Right lobe of liver (tissue), 6 donors: Measurements from ENCODE around the gene TMEM30A. TPM values are rescaled to one million over a fixed set of nuclear protein-coding genes. Genes with fewer than 3 reads are reported as not detected.
A peak's percentile ranks its signal among the peaks of the same experiment; 100 is the strongest.

ENCODE experiments used
- ATAC-seq, 4 donors: fragments of 200-7000 bp; cut with Tn5 transposase; one replicate each; pipeline ENCODE4 v1.9.1; 2020; ENCODE audit warnings: mild to moderate bottlenecking in 4 of 4, moderate library complexity in 4 of 4
- DNase-seq, 3 donors: peaks; one replicate each; pipeline ENCODE4 v3.0.0-alpha.2; 2020
- H3K27ac ChIP-seq, 3 donors: fragments of 200-600 bp; one replicate each; pipeline ENCODE4 v1.8.0; 2022
- H3K27me3 ChIP-seq, 2 donors: fragments of 200-600 bp; one replicate each; pipeline ENCODE4 v1.8.0; 2022
- H3K36me3 ChIP-seq, 4 donors: fragments of 200-600 bp; sonication (generic) in 1 of 4; one replicate each; pipeline versions ENCODE4 v1.5.1 to v1.8.0; 2017 to 2022; ENCODE audit warnings: control low read depth in 1 of 4
- H3K4me1 ChIP-seq, 4 donors: fragments of 200-600 bp; sonication (generic) in 1 of 4; one replicate each; pipeline versions ENCODE4 v1.5.1 to v1.8.0; 2017 to 2022; ENCODE audit warnings: control low read depth in 1 of 4
- H3K4me3 ChIP-seq, 3 donors: fragments of 200-600 bp; one replicate each; pipeline ENCODE4 v1.8.0; 2022
- H3K9me3 ChIP-seq, 4 donors: fragments of 200-600 bp; sonication (generic) in 1 of 4; one replicate each; pipeline versions ENCODE4 v1.5.1 to v1.8.0; 2017 to 2022; ENCODE audit warnings: control low read depth in 1 of 4
- CTCF ChIP-seq, 4 donors: fragments of 200-600 bp in 3 of 4; fragments of 450-650 bp in 1 of 4; IDR thresholded peaks; one replicate each; pipeline versions ENCODE4 v1.5.1 to v1.8.0; 2016 to 2022; ENCODE audit warnings: antibody characterized with exemption in 4 of 4, mild to moderate bottlenecking in 2 of 4
- POLR2A ChIP-seq: fragments of 450-650 bp; IDR thresholded peaks from one replicate; pipeline ENCODE4 v1.6.1; 2017; ENCODE audit warnings: antibody characterized with exemption, mild to moderate bottlenecking
- WGBS: methylation state at CpG from one replicate; pipeline ENCODE4 v1.1.6; 2018; ENCODE audit warnings: low coverage, low lambda C conversion rate; ENCODE audit not compliant: insufficient coverage; ENCODE audit errors: missing lambda C conversion rate; 5-methylcytosine and 5-hydroxymethylcytosine counted together
- intact Hi-C, 2 donors: fragments of 100-400 bp; cut with DNase I; formaldehyde crosslinking; loops; one replicate each; pipeline versions ENCODE4 v1.11.2 to v1.14.1; 2022
- total RNA-seq, 6 experiments: library from RNA; depleted of rRNA in 2 of 6; stranded (reverse); fragments of >200 nt in 2 of 6; fragmentation: NEBNext Ultra II Directional in 3 of 6; extraction: Animal tissue kit (Norgen Biotek cat#: 25700) in 3 of 6; gene quantifications; one replicate each; pipeline versions ENCODE4 v1.1.0 to v1.2.4, GENCODE V29; 2016 to 2023
- donor health status: DM: no; HTN: yes; CAD: no.
- donor health status: DM: no; HTN: no; CAD: no.
- donor health status: DM: no; HTN: no; CAD: no.
- donor health status: DM: no; HTN: yes; CAD: no.
- donor health status: DM: no; HTN: yes; CAD: no.

TMEM30A gene
- total RNA-seq, 6 experiments from 2014 or later: 40.1 to 66.8 (median 62.2) TPM

GRCh38 chr6:75204959-75205775, 79.4 kb downstream of the TMEM30A start:
- Histone ChIP-seq H3K36me3 (no peaks in the 10 kb centered on the region), H3K9me3 (no peaks in the 10 kb centered on the region), H3K4me1 (peaks cover 0 to 38% (median 3%) of the 10 kb centered on the region in 4 donors), H3K27me3 (peaks cover 7 to 41% of the 10 kb centered on the region in 2 donors), H3K4me3 (peak overlapping the region; percentile 20 to 37 (median 21)), H3K27ac (no peak overlapping the region)
- intact Hi-C loops: no loop called here
- DNase-seq: no peak
- 3% methylated on average over 26 of the region's 47 CpGs for WGBS
- no peak for ATAC-seq
- TF ChIP-seq POLR2A (no peak), CTCF (IDR thresholded peaks at IDR 0.05) (no peak)

GRCh38 chr6:75204217-75204958, 80.2 kb downstream of the TMEM30A start:
- peaks cover 7 to 41% of the 10 kb centered on the region in 2 donors for H3K27me3 ChIP-seq
- WGBS: 3% methylated on average over 35 of the region's 35 CpGs
- TF ChIP-seq CTCF (IDR thresholded peaks at IDR 0.05) (peak; percentile 61 to 67 (median 63)), POLR2A (no peak)

GRCh38 chr6:75203721-75204120, 80.9 kb downstream of the TMEM30A start:
- no peak overlapping the region for H3K27ac ChIP-seq
- peaks cover 0 to 37% (median 3%) of the 10 kb centered on the region in 4 donors for H3K4me1 ChIP-seq
- no peak for TF ChIP-seq CTCF (IDR thresholded peaks at IDR 0.05)
- TF ChIP-seq POLR2A: no peak
- 11% methylated on average over 5 of the region's 5 CpGs for WGBS
- no peak for ATAC-seq
- H3K9me3 ChIP-seq: no peaks in the 10 kb centered on the region
- intact Hi-C loops: no loop called here
- DNase-seq: no peak
- peaks cover 7 to 44% of the 10 kb centered on the region in 2 donors for H3K27me3 ChIP-seq
- no peak overlapping the region for H3K4me3 ChIP-seq
- H3K36me3 ChIP-seq: no peaks in the 10 kb centered on the region

More at GRCh38 chr6:75204217-75204958, 80.2 kb downstream of the TMEM30A start:
- H3K27ac ChIP-seq: no peak overlapping the region
- H3K36me3 ChIP-seq: no peaks in the 10 kb centered on the region
- ATAC-seq: peak; percentile 45 to 61 (median 52)
- peak in 2 of 3 donors; percentile 66 to 68 for DNase-seq
- peak overlapping the region; percentile 14 to 37 (median 20) for H3K4me3 ChIP-seq
- no peaks in the 10 kb centered on the region for H3K9me3 ChIP-seq
- intact Hi-C loops: no loop called here
- H3K4me1 ChIP-seq: peaks cover 0 to 38% (median 3%) of the 10 kb centered on the region in 4 donors

Other genes with a start within 250 kb of the TMEM30A start
- gene COL12A1, start 78.7 kb downstream of the TMEM30A start, total RNA-seq: 1 to 10 TPM; 1.1 to 4.4 (median 3.0) TPM
- 100 to 1,000 TPM; 159 to 345 (median 218) TPM for gene COX7A2, start 41.0 kb downstream of the TMEM30A start, total RNA-seq
- 1 to 10 TPM in 5 of 6 experiments, under 1 TPM in 1; 0.95 to 2.2 (median 1.6) TPM for gene FILIP1, start 209.0 kb upstream of the TMEM30A start, total RNA-seq